NCI-H510A (cell line): Measurements from ENCODE around the gene FAM186B.
A peak's percentile ranks its signal among the peaks of the same experiment; 100 is the strongest.

ENCODE experiments used
- DNase-seq: peaks from one replicate; lab custom pipeline; 2025; lab: John Stamatoyannopoulos, UW

FAM186B gene

GRCh38 chr12:49552014-49552413, 53.4 kb downstream of the FAM186B start:
- no peak for DNase-seq

GRCh38 chr12:49550693-49551252, 54.7 kb downstream of the FAM186B start:
- DNase-seq, result no peak

GRCh38 chr12:49549735-49550692, 55.4 kb downstream of the FAM186B start:
- peak; percentile 92 for DNase-seq

- DNase-seq, result no peak
Observed at GRCh38 chr12:49548822-49549648, 56.4 kb downstream of the FAM186B start.

GRCh38 chr12:49548481-49548821, 57.0 kb downstream of the FAM186B start:
- DNase-seq, result no peak

GRCh38 chr12:49547090-49547690, 58.2 kb downstream of the FAM186B start:
- no peak for DNase-seq

GRCh38 chr12:49546481-49546880, 59.0 kb downstream of the FAM186B start:
- DNase-seq, result no peak

- DNase-seq, result no peak
Observed at GRCh38 chr12:49545815-49546214, 59.6 kb downstream of the FAM186B start.

- no peak for DNase-seq
Observed at GRCh38 chr12:49543914-49544815, 61.3 kb downstream of the FAM186B start.

- no peak for DNase-seq
Observed at GRCh38 chr12:49543221-49543913, 62.1 kb downstream of the FAM186B start.

- no peak for DNase-seq
Observed at GRCh38 chr12:49542592-49543160, 62.8 kb downstream of the FAM186B start.

GRCh38 chr12:49541911-49542505, 63.4 kb downstream of the FAM186B start:
- no peak for DNase-seq

- no peak for DNase-seq
Observed at GRCh38 chr12:49541140-49541861, 64.1 kb downstream of the FAM186B start.

GRCh38 chr12:49540229-49541139, 65.0 kb downstream of the FAM186B start:
- DNase-seq, result no peak

GRCh38 chr12:49539406-49540228, 65.8 kb downstream of the FAM186B start:
- no peak for DNase-seq

GRCh38 chr12:49538510-49539403, 66.7 kb downstream of the FAM186B start, which contains the start of gene KCNH3:
KCNH3 (plus strand) TSS chr12:49539030; CDS start chr12:49539417, 387 bp downstream.
- peak; percentile 88 for DNase-seq
